Neural cell (in vitro differentiated cells): ENCODE measurements around the gene AFDN.

Source experiments
- CTCF ChIP-seq: fragments of 450-650 bp; IDR thresholded peaks from 2 replicates; pipeline ENCODE4 v1.5.1; 2014; ENCODE audit warnings: antibody characterized with exemption, mild to moderate bottlenecking, moderate library complexity; ENCODE audit not compliant: poor library complexity, severe bottlenecking
- EP300 ChIP-seq: fragments of 450-650 bp; conservative IDR thresholded peaks from 2 replicates; pipeline ENCODE4 v1.6.1; 2014; ENCODE audit warnings: antibody characterized with exemption, mild to moderate bottlenecking, moderate library complexity; ENCODE audit not compliant: poor library complexity, severe bottlenecking
- MXI1 ChIP-seq: fragments of 450-650 bp; conservative IDR thresholded peaks from 2 replicates; pipeline ENCODE4 v1.6.1; 2014; ENCODE audit warnings: antibody characterized with exemption, mild to moderate bottlenecking; ENCODE audit not compliant: poor library complexity, severe bottlenecking
- POLR2AphosphoS5 ChIP-seq: IDR thresholded peaks from 2 replicates; pipeline ENCODE4 v1.6.1; 2012
- REST ChIP-seq: IDR thresholded peaks from 2 replicates; pipeline ENCODE4 v1.6.1; 2012; ENCODE audit warnings: borderline replicate concordance
- SMC3 ChIP-seq: fragments of 450-650 bp; conservative IDR thresholded peaks from 2 replicates; pipeline ENCODE4 v1.6.1; 2014; ENCODE audit warnings: antibody characterized with exemption, mild to moderate bottlenecking, moderate library complexity; ENCODE audit not compliant: poor library complexity

- no peak for TF ChIP-seq CTCF
- TF ChIP-seq REST: no peak
- no peak for TF ChIP-seq MXI1
- no peak for TF ChIP-seq EP300
- TF ChIP-seq SMC3: no peak
- TF ChIP-seq POLR2AphosphoS5: no peak
Observed at GRCh38 chr6:167877994-167878779, 51.5 kb downstream of the AFDN start.
